ENCODE data around the gene RGMA. TPM values are rescaled to one million over a fixed set of nuclear protein-coding genes. Genes with fewer than 3 reads are reported as not detected.
"Not testable (repeated sequence)": the region's sequence is repeated elsewhere in the genome, so short reads cannot be mapped to it uniquely, and the experiment has no call there.

Gene RGMA
- total RNA-seq, 1 donor from 2014 or later: not detected

DNA sequence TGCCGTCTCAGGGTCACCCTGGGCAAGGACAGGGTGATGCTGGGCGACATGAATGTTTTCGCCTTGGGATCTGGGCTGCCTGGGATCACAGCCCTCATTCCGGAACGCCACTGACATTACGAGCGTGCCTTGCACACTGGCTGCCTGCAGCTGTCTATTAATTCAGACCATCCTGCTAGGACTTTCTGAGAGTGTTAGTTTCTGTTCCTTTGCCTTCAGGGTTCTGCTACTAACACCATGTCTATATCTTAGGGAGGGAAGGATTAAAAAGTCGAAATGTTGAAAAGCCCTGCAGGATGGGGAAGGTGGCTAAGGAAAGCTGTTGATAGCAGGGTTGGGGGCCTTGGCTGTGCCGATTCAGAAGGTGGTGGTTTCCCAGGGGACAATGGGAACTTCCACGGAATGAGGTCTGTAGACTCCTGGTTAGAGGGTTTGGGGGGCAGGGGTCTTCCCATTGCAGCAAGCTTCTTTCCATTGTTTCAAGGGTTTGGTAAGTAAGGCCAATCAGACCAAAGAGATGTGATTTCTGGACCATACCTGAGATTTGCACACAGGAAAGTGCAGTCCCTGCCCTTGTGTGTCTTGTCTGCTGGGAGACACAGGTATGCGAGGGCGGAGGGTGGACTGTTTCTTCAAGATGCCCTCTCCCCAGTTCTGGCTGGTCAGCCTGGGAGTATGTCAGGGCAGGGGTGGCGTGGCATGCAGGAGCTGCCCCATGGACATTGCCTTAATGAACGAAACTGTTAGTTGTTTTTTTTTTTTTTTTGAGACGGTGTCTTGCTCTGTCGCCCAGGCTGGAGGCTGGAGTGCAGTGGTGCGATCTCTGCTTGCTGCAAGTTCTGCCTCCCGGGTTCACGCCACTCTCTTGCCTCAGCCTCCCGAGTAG lies 50.9 kb downstream of the RGMA start:
- Mint-ChIP-seq H3K9me3 (no peaks in the 10 kb centered on the region), H3K4me1 (ENCODE audit: low read depth) (peaks cover 6% of the 10 kb centered on the region), H3K27ac (no peak overlapping the region), H3K36me3 (ENCODE audit: low read depth) (no peaks in the 10 kb centered on the region), H3K27me3 (ENCODE audit: low read depth) (no peaks in the 10 kb centered on the region), H3K4me3 (ENCODE audit: low read depth) (no peak overlapping the region)
- no peak for DNase-seq (ENCODE audit: low spot score)
- intact Hi-C loops (cut with micrococcal nuclease): no loop called here

DNA sequence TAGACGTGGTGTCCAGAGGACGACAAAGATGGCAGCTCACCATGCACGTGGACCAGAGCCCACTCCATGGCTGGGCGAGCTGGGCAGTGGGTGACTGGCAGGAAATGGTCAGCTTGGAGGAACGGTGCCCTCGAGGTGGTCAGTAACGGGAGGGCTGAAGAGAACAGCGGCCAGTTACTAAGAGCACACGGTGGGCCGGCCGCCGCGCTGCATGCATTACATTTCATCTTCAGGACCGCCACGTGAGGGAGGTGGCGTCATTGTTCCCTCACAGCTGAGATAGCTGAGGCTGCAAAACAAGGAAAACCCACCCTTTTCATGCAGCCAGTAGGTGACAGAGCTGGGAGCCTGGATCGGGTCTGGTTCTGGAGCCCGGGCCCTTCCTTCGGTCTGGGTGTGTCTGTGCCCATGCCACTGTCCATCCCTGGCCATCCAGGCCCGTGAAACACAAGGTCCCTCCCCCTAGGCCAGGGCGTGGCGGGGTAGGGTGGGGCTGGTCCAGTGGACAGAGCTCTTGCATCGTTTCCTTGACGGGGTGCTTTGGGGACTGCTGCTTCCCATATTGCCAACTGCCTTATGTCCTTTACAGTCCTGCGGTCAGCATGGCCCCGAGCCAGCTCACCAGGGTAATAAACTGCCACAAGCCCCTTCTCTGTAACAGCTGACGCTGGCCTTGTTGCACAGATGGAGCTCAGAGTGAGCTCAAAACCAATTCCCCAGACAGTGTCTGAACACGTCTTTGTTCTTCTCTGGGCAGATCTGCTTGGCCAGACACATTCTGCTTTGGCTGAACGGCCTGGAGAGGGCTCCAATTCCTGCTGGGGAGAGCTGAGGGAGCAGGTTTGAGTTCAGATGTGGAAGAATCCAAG lies 51.8 kb downstream of the RGMA start:
- no peak overlapping the region for H3K27ac Mint-ChIP-seq
- no peaks in the 10 kb centered on the region for H3K36me3 Mint-ChIP-seq (ENCODE audit: low read depth)
- peaks cover 6% of the 10 kb centered on the region for H3K4me1 Mint-ChIP-seq (ENCODE audit: low read depth)
- no peaks in the 10 kb centered on the region for H3K27me3 Mint-ChIP-seq (ENCODE audit: low read depth)
- no peak overlapping the region for H3K4me3 Mint-ChIP-seq (ENCODE audit: low read depth)
- H3K9me3 Mint-ChIP-seq: no peaks in the 10 kb centered on the region
- DNase-seq (ENCODE audit: low spot score): no peak
- intact Hi-C loops (cut with micrococcal nuclease): no loop called here

DNA sequence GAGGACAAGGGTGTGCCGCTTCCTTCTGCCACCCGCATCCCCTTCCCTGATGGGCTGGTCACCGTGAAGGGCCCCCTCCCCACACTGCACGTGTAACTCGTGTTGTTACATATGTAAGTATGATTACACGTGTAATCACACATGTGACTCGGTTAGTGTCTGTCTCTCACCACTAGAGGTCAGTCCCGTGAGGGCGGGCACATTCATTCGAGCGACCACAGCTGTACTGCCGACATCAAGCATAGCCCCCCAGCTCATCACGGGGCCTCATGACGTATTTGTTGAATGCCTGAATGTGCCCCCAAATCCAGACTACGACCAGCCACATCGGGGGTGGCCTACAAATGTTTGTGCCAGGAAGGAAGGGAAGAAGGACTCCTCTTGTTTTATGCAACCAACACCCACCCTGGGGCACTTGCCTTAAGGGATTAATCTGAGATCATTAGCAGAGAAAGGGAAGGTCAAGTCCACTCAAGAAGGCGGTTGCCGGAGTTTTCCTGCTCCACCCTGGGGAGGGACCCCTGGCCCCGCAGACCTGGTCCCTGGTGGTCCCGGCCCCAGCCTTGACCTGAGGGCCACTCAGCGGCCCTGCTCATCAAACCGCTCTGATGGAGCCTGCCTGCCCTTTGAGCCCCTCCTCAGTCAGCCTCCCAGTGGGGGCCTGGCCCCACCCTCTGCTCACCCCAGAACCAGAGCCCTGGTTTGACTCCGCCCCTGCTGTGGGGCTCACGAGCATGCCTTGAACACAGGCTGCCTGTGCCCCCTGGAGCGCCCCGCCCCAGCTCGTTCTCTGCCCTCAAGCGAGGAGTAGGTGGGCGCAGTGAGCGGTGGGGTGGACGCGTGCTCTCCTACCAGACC lies 52.8 kb downstream of the RGMA start:
- intact Hi-C loops (cut with micrococcal nuclease): no loop called here
- Mint-ChIP-seq H3K4me1 (ENCODE audit: low read depth) (peaks cover 6% of the 10 kb centered on the region), H3K27me3 (ENCODE audit: low read depth) (no peaks in the 10 kb centered on the region), H3K27ac (peak overlapping the region; percentile 52), H3K36me3 (ENCODE audit: low read depth) (no peaks in the 10 kb centered on the region), H3K4me3 (ENCODE audit: low read depth) (no peak overlapping the region), H3K9me3 (no peaks in the 10 kb centered on the region)
- no peak for DNase-seq (ENCODE audit: low spot score)

- Mint-ChIP-seq H3K4me1 (ENCODE audit: low read depth) (peaks cover 7% of the 10 kb centered on the region), H3K9me3 (no peaks in the 10 kb centered on the region), H3K4me3 (ENCODE audit: low read depth) (no peak overlapping the region), H3K27ac (no peak overlapping the region), H3K36me3 (ENCODE audit: low read depth) (no peaks in the 10 kb centered on the region), H3K27me3 (ENCODE audit: low read depth) (no peaks in the 10 kb centered on the region)
- intact Hi-C loops (cut with micrococcal nuclease): no loop called here
- no peak for DNase-seq (ENCODE audit: low spot score)
Measured at GRCh38 chr15:93035092-93035915, 53.7 kb downstream of the RGMA start.

DNA sequence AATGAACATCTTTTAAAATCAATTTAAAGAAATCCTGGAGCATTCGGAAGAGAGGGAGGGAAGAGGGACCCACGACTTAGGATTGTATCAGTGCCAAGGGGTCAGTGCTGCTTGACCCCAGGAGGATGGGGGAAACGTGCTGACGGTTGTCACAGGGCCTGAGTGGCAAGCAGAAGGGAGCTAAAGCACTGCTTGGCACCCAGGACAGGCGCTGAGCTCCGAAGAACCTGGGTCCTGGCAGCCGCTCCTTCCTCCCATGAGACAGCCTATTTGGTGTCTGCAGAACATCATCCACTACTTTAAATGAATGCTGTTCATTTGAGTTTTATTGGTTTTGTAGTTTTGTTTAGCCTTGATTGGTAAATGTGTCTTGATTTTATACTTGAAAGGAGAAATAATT lies 54.5 kb downstream of the RGMA start:
- Mint-ChIP-seq H3K9me3 (no peaks in the 10 kb centered on the region), H3K4me1 (ENCODE audit: low read depth) (peaks cover 7% of the 10 kb centered on the region), H3K27me3 (ENCODE audit: low read depth) (no peaks in the 10 kb centered on the region), H3K27ac (no peak overlapping the region), H3K36me3 (ENCODE audit: low read depth) (no peaks in the 10 kb centered on the region), H3K4me3 (ENCODE audit: low read depth) (no peak overlapping the region)
- intact Hi-C loops (cut with micrococcal nuclease): no loop called here
- DNase-seq (ENCODE audit: low spot score): no peak

- no peaks in the 10 kb centered on the region for H3K9me3 Mint-ChIP-seq
- no peak overlapping the region for H3K27ac Mint-ChIP-seq
- DNase-seq (ENCODE audit: low spot score): no peak
- no peaks in the 10 kb centered on the region for H3K36me3 Mint-ChIP-seq (ENCODE audit: low read depth)
- H3K4me3 Mint-ChIP-seq (ENCODE audit: low read depth): no peak overlapping the region
- peaks cover 7% of the 10 kb centered on the region for H3K4me1 Mint-ChIP-seq (ENCODE audit: low read depth)
- no peaks in the 10 kb centered on the region for H3K27me3 Mint-ChIP-seq (ENCODE audit: low read depth)
- intact Hi-C loops (cut with micrococcal nuclease): no loop called here
Measured at GRCh38 chr15:93033434-93034045, 55.5 kb downstream of the RGMA start.

- H3K27ac Mint-ChIP-seq; H3K36me3 Mint-ChIP-seq (ENCODE audit: low read depth); intact Hi-C loops (cut with micrococcal nuclease); H3K27me3 Mint-ChIP-seq (ENCODE audit: low read depth); H3K4me3 Mint-ChIP-seq (ENCODE audit: low read depth); H3K4me1 Mint-ChIP-seq (ENCODE audit: low read depth); H3K9me3 Mint-ChIP-seq; DNase-seq (ENCODE audit: low spot score): not testable (repeated sequence)
Measured at GRCh38 chr15:93032515-93033206, 56.4 kb downstream of the RGMA start.

- not testable (repeated sequence) for H3K9me3 Mint-ChIP-seq; H3K27ac Mint-ChIP-seq; DNase-seq (ENCODE audit: low spot score)
Measured at GRCh38 chr15:93031557-93032384, 57.2 kb downstream of the RGMA start.

GRCh38 chr15:93031103-93031464 lies 57.9 kb downstream of the RGMA start:
- intact Hi-C loops (cut with micrococcal nuclease): no loop called here
- no peak for DNase-seq (ENCODE audit: low spot score)
- Mint-ChIP-seq H3K36me3 (ENCODE audit: low read depth) (peaks cover 12% of the 10 kb centered on the region), H3K27me3 (ENCODE audit: low read depth) (no peaks in the 10 kb centered on the region), H3K4me3 (ENCODE audit: low read depth) (no peak overlapping the region), H3K9me3 (no peaks in the 10 kb centered on the region), H3K27ac (no peak overlapping the region), H3K4me1 (ENCODE audit: low read depth) (peaks cover 6% of the 10 kb centered on the region)

More at GRCh38 chr15:93031557-93032384, 57.2 kb downstream of the RGMA start:
- intact Hi-C loops (cut with micrococcal nuclease); H3K4me3 Mint-ChIP-seq (ENCODE audit: low read depth); H3K36me3 Mint-ChIP-seq (ENCODE audit: low read depth); H3K27me3 Mint-ChIP-seq (ENCODE audit: low read depth); H3K4me1 Mint-ChIP-seq (ENCODE audit: low read depth): not testable (repeated sequence)

DNA sequence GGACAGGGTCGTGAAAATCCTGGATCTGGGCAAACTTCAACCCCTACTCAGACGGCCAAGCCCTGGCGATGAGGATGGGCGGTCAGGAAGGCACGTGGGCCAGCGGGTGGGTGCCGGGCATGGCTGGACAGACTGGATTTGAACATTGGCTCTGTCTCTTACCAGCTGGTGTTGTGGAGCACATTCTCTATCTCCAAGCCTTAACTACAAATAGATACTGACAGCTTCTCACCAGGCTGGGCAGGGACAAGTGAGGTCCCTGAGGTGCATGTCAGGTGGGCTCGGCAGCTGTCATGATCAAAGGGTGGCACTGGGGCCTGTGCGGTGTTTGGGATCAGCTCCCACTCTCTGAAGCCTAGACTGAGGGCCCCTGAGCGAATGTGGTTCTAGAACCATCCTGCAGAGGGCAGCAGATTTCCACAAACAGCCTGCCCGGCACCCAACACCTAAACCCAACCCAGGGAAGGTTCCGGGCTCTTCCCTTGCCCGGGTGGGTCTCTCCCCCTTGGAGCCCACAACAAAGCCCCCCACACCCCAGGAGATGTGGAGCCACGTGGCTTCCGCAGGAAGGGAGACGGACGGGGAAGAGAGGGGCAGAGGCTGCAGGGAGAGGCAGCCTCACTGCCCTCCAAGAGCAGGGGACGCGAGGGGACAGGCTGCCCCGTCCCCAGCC lies 58.4 kb downstream of the RGMA start:
- intact Hi-C loops (cut with micrococcal nuclease): loop anchor here (1.0 kb wide), 1 partner anchor 1090 kb away; no protein-coding TSS in a partner anchor
- Mint-ChIP-seq H3K36me3 (ENCODE audit: low read depth) (peaks cover 16% of the 10 kb centered on the region), H3K4me3 (ENCODE audit: low read depth) (no peak overlapping the region), H3K27me3 (ENCODE audit: low read depth) (no peaks in the 10 kb centered on the region), H3K27ac (no peak overlapping the region), H3K9me3 (no peaks in the 10 kb centered on the region), H3K4me1 (ENCODE audit: low read depth) (peaks cover 3% of the 10 kb centered on the region)
- DNase-seq (ENCODE audit: low spot score): peak; percentile 55
